Measurements from ENCODE around the gene C3orf49. TPM values are rescaled to one million over a fixed set of nuclear protein-coding genes. Genes with fewer than 3 reads are reported as not detected.

C3orf49 gene
- total RNA-seq, 1 experiment from 2014 or later: not detected

DNA sequence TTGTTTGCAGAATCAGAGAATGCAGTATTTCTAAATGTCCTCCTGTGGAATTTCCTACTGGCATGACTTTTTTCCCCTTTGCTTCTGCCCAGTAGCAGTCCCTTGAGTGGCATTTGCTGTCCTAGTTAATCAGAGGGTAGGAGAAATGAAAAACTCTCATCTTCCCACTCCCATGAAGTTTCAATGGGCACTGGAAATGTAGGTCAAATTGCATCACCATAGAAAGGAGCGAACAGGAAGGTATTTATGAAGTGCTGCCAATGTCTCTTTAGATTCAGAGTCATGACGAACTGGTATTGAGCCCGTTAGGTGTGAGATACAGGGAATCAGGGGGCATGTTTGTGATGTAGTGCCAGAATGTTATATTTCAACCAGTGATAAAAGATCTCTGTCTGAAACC lies 67.8 kb downstream of the C3orf49 start:
- ATAC-seq (no peak), DNase-seq (ENCODE audit: low read depth, low spot score) (no peak)
- intact Hi-C loops (cut with micrococcal nuclease): no loop called here
- no peaks in the 10 kb centered on the region for H4K20me1 ChIP-seq (ENCODE audit: insufficient read depth)
- no peaks in the 10 kb centered on the region for H3K9me2 ChIP-seq (ENCODE audit: insufficient read depth)
- H3K27me3 ChIP-seq (ENCODE audit: insufficient read depth, low read length): no peaks in the 10 kb centered on the region
- peaks cover 27% of the 10 kb centered on the region for H3K79me2 ChIP-seq (ENCODE audit: insufficient read depth, low read length)
- POLR2A ChIA-PET: no interaction called here
- no peaks in the 10 kb centered on the region for H3K4me1 ChIP-seq (ENCODE audit: control insufficient read depth in 1 of 2, insufficient read depth in 2 of 2, low read length in 2 of 2)
- no peak overlapping the region for H3K4me3 ChIP-seq (replicated peaks in 1 of 2; ENCODE audit: low read depth in 1 of 2, low read length in 2 of 2)
- no peak overlapping the region for H3K4me2 ChIP-seq (ENCODE audit: low read length)
- H2AFZ ChIP-seq (ENCODE audit: low read depth, low read length, poor library complexity, severe bottlenecking): no peak overlapping the region
- no peak overlapping the region for H3K27ac ChIP-seq (ENCODE audit: low read depth, low read length)
- H3K36me3 ChIP-seq (ENCODE audit: control insufficient read depth in 1 of 2, insufficient read depth in 2 of 2, low read length in 2 of 2): no peaks in the 10 kb centered on the region; a peak in 1 of 4 replicates
- TF ChIP-seq CTCF (IDR thresholded peaks at IDR 0.05 in 2 of 3, conservative IDR thresholded peaks at IDR 0.05 in 1 of 3; ENCODE audit: borderline replicate concordance in 1 of 3, insufficient read depth in 1 of 3, low read depth in 2 of 3, low read length in 2 of 3) (no peak), REST (IDR thresholded peaks at IDR 0.05; ENCODE audit: low read depth) (no peak), RAD21 (IDR thresholded peaks at IDR 0.05; ENCODE audit: low read depth) (no peak), ELF1 (IDR thresholded peaks at IDR 0.05; ENCODE audit: borderline replicate concordance, low read depth) (no peak), EGR1 (IDR thresholded peaks at IDR 0.05; ENCODE audit: low read depth) (no peak), ZNF274 (IDR thresholded peaks at IDR 0.05; ENCODE audit: low read depth, low read length) (no peak)
- RAD21 ChIA-PET (ENCODE audit: low non-redundant PET in 1 of 2, low total read pairs in 2 of 2, uncharacterized antibody in 2 of 2, unreplicated experiment in 2 of 2): no interaction called here
- no TSS peak for BruUV-seq (replicated peaks)
- CTCF ChIA-PET: interaction anchor here (0.6 kb wide), 1 partner anchor 21 kb away, joined by 3 read pairs; no protein-coding TSS in a partner anchor
- H3K9me3 ChIP-seq (ENCODE audit: control insufficient read depth in 1 of 2, insufficient read depth in 1 of 2, low read depth in 1 of 2, low read length in 2 of 2): no peaks in the 10 kb centered on the region
- H3K9ac ChIP-seq (ENCODE audit: low read length): no peak overlapping the region
